ENCODE data around the gene ZNHIT3.
"Not testable (repeated sequence)": the region's sequence is repeated elsewhere in the genome, so short reads cannot be mapped to it uniquely, and the experiment has no call there.

The ZNHIT3 gene

DNA sequence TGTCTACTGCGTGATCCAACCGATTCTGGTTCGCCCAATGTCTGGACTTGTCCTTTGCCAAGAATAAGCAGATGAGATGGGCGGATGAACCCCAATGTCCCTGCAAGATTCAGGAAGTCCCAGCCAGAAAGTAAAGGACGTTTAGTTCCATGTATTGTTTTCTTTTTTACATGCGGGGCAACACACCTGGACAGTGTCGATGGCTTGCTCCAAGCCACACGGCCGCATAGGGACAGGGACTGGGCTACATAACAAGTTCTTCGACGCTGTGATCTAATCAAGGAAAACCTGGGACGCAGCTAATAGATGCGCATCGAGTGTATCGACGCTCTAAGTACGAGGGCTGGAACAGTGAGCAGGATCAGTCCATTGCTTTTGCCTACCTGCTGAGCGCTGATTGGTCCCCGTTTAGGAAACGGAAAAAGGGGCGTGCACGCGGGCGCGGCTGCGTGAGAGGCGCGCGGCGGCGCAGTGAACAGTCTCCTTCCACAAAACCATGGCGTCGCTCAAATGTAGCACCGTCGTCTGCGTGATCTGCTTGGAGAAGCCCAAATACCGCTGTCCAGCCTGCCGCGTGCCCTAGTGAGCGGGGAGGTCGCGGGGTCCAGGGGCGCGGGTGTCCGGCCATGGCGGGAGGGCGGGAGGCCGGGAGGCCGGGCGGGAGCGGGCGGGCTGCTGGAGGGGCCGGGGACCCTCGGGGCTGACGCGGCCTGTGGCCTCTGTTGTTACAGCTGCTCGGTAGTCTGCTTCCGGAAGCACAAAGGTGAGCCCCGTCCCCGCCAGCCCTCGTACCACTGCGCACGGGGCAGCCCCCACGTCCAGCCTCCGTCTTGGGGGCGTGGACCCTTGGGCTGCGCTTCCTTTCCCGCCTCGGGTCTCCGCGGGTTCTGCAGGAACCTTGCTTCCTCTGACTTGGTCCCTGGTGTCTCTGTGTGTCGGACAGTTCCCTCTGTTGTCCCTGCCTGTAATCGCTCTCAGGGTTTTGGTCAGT is at the start of gene ZNHIT3:
Gene ZNHIT3, plus strand, starts transcription at position 478 of the 991 bp plus-strand sequence. Its CDS starts 19 bp downstream, at position 497.
- DNase-seq, result peak; percentile 82

DNA sequence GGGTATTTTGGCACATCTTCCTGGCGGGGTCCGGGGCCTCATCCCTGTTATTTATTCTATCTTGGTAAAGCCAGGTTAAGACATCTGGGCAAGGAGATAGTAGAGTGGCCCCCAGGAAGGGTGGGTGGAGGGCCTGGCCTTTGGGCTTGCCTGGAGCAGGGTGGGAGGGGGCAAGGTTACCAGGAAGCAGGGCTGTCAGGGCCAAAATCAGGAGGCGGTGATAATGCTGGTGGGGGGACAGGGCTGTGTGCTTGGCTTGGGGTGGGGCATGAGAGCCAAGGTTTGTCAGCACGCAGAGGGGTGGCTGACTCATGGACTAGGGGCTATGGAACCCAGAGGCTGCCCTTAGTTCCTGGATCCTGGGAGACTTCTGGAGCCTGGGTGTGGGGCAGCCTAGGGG is 44.7 kb upstream of the ZNHIT3 start:
- not testable (repeated sequence) for DNase-seq

DNA sequence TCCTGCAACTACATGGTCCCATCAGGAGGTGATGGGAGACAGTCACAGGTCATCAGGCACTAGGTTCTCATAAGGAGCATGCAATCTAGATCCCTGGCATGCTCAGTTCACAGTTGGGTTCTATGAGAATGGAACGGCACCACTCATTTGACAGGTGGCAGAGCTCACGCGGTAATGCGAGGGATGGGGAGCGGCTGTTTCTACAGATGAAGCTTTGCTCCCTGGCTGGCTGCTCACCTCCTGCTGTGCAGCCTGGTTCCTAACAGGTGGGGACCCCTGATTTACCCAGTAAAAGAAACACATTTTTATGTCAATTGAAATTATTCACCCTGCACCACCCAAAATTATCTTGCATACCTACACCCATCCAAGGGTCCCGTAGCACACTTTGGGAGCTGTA is 42.7 kb upstream of the ZNHIT3 start:
- DNase-seq, result no peak

DNA sequence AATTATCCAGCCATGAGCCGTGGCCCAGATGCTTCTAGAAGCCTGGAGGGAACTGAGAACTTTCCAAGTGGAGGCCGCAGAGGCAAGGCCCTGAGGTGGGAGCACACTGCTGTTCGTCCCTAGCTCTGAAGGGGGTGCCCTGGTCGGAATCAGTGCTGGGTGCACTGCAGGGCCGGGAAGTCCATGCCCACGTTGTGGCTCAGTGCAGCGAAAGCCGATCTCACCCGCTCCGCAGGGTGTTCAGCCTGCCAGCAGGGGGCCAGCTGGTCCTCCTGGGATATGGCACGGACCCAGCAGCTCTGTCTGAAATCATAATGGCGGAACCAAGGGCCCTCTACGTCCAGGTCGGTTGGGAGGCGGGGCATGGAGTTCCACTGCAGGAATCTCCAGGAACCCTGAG is 36.5 kb upstream of the ZNHIT3 start:
- DNase-seq, result not testable (repeated sequence)

DNA sequence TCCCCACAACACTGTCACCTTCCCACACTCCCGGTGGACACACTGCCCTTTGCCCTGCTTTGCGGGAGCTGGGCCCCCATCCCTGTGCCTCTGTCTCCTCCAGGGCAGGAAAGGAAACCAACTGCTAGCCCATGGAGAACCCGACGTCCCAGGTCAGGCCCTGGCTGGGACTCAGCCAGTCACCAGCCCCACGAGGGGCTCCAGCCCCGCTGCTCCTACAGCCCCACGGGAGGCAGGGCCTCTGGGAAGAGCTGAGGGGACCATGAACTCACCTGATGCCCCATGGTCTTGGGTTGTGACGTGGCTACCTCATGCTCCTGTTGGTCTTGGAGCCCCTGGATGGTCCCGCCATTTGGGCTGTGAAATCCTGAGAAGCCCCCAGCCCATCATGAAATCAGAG is 33.6 kb upstream of the ZNHIT3 start:
- DNase-seq, result not testable (repeated sequence)

DNA sequence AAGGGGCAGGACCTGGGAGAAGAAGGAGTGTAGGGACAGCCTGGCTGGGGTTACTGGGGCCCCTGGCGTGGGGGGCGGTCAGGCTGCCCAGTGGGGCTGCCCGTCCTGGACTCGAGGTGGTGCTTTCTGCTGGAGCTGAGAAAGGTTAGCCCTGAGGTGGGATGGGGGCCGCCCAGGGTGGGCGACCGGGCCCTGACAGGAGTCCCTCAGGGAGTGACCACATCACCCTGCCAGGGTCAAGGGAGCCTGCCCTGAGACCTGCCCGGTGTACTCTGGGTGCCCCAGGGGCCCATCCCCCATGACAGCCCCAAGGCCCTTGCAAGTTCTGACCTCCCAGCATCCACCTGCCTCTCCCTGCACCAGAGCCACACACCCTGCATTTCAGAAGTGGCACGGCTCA is 28.8 kb upstream of the ZNHIT3 start:
- not testable (repeated sequence) for DNase-seq

DNA sequence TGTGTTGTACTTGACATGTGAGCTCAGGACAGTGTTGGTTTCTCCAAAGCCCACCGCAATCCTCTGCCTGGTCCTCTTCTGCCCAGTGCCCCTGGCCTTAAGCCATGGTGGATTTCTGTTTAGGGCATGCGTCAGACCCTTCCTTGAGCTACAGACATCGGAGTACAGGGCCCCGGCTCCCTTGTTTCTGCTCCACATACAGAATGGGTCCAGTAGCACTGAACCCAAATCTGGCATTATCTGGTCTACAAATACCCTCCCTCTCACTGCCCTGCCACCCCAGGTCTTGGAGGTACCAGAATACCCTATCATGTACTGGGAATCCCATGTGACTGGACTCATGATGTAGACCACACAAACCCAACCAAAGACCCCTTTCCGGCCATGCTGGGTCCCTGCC is 27.4 kb upstream of the ZNHIT3 start:
- no peak for DNase-seq

DNA sequence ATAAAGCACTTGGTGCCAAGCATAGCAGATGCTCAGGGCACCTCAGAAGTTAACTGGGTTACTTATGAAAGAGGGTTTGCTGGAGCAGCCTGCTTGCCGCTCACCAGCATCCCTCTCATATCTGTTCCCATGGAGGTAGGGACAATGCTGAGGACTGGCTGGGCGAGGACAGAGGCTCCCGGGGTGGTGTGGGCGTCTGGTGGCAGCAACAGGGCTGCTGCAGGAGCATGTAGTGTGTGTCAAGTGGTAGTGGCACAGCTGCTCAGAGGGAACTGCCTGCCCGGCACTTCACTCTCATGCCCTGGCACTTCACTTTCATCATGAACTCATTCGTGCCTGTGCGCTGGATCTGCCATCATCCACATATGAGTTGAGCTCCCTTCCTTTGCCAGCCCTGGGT is 26.9 kb upstream of the ZNHIT3 start:
- no peak for DNase-seq

DNA sequence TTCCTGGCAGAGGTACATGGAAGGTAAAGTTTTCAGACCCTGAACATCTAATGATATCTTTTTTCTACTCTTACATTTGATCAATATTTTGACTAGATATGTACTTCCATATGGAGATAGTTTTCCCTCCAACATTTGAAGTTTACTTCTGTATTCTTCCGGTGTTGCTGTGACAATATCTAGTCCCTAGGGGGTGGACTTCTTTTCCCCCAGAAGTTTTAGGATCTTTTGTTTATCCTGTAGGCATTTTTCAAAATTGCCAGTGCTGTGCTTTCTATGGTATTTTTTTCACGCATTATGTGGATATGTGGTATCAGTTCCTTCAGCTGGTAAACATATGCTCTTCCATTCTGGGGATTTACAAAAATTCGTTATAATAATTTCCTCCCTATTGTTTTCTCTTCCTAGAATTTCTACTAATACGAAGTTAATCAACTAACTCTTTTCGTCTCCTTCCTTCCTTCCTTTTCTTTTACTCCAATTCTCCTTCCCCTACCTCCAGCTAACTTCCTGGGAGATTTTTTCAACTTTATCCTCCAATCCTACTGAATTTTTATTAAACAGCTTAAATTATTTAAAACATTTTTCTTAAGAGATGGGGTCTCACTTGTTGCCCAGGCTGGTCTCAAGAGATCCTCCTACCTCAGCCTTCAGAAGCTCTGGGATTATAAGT is 26.1 kb upstream of the ZNHIT3 start:
- DNase-seq, result no peak

DNA sequence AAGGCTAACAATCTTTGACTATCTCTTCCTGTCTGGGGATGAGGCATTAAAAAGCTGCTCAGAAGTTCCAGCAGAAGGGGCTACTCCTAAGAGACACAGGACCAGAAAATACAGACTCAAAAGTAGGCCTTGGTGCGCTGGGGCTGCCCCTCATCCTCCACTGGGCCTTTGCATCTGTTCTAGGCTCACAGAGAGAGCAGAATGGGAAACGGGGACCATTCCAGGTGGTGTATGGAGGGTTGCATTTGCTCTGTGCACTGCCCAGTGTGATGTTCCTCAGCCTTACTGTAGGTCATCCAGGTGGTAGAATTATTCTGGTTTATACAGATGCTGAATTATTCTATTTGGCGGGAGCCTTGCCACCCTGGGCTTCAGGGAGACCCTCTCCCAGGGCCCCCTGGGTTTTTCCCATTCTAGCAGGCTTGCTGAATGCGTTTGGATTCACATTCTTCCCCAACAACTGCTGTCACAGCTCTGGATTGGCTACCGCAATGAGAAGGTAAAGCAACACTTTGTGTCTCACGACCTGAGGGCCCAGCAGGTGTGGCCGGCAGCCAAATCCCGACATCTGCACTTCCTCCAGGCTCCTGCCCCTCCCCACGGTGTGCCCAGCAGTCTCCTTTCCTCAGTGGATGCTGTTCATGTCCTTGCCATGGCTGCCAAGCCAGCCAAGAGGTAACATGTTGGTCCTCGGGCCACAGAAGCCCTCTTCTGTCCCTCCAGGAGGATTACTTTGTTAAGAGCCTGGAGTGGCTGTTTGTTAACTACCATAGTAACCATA is 25.0 kb upstream of the ZNHIT3 start:
- DNase-seq, result no peak

DNA sequence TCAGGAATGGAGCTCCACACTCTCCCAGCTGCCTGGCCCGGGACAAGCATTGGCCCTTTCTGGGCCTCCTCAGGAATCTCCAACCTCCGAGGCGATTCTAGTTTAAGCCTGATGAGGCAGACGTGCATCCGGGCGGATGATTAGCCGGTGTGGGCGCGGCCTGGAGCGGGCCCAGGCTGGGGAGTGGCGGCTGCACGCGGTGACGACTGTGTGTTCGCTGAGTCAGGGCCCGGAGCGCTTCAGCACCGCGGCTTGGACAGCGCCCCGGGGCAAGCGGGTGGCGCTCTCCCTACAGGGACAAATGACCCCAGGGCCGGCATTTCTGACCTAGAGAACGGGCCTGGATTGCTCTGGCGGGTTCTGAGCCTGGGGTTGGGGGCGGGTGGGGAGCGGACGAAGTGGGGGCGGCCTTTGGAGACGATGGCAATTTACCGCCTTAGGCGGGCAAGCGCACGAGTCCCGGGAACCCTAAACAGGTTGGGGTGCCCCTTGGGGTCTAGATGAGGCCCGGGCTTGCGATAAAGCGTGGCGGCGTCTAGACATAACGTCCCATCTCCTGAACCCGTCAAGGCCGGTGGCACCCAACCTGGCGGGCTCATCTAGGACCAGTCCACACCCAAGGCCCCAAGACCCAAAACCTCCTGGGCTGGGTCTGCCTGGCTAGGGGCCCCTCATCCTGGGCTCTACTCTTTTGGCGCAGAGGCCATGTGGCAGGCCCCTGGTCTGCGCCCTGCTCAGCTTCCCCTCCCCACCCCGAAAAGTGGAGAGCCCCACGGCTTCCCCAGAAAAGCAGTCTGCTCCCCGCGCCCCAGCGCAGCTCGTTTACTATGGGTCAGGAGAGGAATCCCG is 22.3 kb upstream of the ZNHIT3 start:
- no peak for DNase-seq

DNA sequence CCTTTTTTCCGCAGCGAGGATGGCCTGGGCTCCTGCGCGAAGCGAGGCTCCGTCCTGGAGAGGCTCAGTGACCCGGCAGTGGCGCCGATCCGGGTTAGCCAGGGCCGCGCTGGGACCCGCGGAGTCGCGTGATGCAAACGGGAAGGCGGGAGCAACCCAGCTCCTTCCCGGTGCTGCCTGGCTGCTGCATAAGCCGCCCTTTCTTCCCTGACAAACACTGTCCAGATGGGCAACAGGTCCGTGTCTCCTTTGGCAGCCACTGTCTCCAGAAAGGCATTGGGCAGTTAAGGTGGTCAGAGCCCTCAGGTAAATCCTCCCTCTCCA is 21.8 kb upstream of the ZNHIT3 start:
- no peak for DNase-seq

DNA sequence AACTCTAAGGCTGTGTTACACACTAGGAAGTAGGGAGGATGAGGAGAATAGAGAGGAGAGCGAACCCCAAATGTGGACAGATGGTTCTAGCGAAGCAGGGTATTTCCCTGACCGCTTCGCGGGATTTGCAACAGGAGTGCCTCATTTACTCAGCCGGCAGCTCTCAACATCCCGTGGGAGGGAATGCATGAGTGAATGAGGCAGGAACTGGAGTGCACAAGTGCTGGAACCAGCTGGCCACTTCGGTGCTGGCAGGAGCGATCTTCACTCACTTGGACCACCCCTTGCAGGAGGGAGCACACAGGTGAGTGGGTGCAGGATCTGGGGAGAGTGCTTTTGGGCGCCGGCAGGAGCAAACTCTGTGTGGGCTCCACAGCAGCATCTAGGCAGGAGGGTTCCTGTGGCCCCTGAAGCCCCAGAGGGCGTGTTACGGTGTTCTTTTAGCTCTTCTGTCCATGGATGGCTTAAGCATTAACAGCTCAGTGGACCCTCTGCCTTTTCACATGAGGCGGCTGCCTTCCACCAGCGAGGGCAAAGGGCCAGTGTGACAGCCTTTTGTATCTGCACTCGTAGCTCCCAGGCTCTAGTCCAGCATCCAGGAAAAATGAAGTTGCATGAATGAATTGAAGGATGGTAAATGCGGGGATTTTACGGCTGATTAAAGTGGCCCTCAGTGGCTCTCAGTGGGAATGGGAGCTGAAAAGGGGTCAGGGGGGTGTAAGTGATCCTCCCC is 17.4 kb upstream of the ZNHIT3 start:
- DNase-seq, result no peak

DNA sequence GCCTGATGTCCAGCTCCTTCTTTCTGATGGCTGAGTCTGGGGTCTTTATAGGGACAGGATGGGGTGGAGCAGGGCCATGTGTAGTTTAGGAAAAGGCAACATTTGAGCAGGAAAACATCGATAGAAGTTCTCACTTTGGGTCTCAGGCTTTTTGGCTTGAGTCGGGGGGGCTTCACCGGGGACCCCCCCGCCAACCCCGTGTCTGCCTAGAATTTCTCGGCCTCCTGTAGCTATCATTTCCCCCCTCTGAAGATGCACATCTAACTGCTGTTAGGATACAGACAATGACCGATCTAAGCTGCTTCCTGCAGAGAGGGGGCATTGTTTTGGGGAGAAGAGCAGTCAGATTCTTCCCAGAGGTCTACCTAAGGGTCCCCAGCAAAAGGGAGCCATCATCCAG is 16.7 kb upstream of the ZNHIT3 start:
- DNase-seq, result no peak

DNA sequence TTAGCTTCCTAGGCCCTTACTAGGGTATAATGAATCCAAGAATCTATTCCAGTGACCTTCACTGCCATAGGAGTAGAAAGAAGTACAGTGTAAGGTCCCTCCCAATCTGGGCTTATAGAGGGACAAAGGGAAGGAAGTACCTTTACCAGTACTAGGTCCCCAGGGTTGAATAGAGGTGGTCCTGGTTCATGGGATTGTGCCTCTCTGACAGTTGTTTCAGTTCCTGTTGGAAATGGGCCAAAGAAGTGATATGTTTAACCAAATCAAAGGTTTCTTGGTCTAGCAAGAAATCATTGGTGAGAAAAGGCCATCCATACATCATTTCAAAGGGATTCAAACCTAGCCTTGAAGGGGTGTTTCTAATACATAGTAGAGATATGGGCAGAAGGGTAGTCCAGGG is 16.0 kb upstream of the ZNHIT3 start:
- no peak for DNase-seq

DNA sequence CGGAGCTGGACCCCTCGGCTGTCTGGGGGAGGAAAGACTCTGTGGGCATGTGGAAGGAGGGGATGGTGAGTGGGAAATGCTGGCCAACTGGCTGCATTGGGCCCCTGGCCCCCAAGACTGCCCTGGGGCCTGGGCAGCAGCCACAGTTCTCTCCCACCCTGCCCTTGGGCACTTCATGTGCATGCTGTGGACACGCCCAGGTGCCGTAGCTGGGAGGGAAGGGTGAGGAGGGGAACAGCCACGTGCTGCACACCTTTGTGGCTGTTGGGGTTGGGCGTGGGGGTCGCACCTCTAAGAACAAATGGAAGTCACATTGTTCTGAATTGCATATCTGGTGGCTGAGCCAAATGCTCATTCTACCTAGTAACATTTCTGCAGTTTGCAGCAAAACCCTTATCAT is 11.9 kb upstream of the ZNHIT3 start:
- DNase-seq, result no peak

DNA sequence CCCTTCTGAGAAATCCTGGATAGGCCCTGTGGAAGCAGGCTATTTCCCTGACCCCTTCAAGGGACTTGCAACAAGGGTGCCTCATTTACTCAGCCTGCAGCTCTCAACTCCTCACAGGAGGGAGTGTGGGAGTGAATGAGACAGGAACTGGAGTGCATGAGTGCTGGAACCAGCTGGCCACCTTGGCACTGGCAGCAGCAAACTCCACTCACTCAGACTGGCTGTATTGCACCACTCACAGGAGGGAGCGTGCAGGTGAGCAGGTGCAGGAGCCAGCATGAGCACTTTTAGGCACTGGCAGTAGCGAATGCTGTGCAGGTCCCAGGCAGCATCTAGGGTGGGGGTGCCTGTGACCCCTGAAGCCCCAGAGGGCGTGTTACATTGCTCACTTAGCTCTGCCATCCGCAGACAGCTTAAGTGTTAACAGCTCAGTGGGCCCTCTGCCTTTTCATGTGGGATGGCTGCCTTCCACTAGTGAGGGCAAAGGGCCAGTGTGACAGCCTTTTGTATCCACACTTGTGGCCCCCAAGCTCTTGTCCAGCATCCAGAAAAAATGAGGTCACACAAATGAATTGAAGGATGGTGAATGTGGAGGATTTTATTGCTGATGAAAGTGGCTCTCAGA is 11.0 kb upstream of the ZNHIT3 start:
- no peak for DNase-seq

DNA sequence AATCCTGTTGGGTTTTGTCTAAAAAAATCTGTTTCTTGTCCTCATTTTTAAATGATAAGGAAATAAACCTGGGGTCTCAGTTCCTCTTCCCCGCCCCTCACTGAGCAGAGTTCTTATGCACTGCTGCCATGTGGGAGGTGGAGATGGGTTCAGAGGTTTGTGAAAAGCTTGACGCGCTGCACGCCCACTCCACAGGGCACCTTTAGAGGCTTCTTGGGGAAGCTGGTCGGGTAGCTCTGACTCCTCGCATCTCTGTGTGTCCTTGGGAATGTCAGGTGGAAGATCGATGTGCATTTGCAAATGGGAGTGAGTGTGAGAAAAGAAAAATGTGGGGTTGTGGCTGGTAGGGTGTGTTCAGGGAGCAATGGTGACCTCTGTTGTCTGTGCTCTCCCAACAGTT is 4.7 kb upstream of the ZNHIT3 start:
- no peak for DNase-seq

DNA sequence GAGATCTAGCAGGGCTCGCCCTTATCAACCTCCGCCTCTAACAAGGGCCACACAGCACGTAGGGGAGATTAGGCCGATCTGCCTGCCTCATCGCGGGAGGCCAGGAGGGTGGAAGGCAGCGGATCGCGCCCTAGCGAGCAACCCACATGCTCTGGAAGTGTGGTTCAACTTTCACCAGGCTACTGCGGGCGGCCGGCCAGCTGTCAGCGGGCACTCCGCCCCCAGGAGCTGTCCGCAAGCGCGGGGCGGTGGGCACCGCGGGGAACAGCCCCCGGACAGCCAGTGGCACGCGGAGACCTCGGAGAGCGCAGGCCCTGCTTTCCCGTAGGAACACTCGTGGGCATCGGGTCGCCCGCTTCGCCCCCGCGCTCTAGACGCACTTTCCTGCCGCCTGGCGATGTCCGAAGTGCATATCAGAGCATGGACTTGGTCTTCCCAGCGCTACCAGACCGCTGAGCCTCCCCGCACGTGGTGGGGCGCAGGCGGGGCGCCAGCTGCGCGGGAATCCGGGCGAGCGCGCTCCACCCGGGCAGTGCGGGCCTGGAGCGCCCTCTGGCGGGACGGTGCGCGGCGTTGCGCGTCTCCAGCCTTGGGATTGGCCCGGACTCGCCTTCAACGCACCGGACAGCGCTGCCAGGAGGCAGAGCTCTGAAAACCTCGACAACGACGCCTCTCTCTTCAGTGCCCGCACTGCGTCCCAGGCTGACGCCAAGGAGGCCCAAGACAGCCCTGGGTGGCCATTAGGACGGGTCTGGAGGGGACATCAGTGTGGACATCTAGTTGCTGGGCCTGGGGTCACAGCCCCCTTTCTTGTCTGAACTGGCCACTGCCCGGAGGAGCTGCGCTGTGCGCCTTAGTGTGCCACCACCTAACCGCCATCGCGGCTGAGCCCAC is 3.6 kb upstream of the ZNHIT3 start:
- peak; percentile 21 for DNase-seq

DNA sequence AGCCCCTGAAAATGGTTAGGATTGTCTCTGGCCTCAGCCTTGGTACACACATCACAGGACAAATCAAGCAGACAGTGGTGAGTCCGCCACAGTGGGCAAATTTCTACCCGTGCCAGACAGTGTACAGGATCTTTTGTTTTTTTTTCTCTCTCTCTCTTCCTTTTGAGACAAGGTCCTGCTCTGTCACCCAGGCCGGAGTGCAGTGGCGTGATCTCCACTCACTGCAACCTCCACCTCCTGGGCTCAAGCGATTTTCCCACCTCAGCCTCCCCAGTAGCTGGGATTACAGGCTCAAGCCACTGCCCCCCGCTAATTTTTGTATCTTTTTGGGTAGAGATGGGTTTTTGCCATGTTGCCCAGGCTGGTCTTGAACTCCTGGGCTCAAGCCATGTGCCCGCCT is 2.5 kb upstream of the ZNHIT3 start:
- DNase-seq, result not testable (repeated sequence)

All from NCI-H1417 treated with DMSO at 0.1 percent for 48 hours (cell line).